Liver (tissue), 9 donors: ENCODE results near the gene BIN1. TPM values are rescaled to one million over a fixed set of nuclear protein-coding genes. Genes with fewer than 3 reads are reported as not detected.
A peak's percentile ranks its signal among the peaks of the same experiment; 100 is the strongest.

Experiments used
- DNase-seq: peaks from one replicate; pipeline ENCODE4 v3.0.0-alpha.2; 2017; ENCODE audit warnings: low spot score
- H3K27ac ChIP-seq, 2 donors: one replicate each; pipeline ENCODE4 v1.7.0; 2013; ENCODE audit warnings: inconsistent platforms in 2 of 2, low read length in 2 of 2, control low read depth in 1 of 2, low read depth in 1 of 2, mild to moderate bottlenecking in 1 of 2
- H3K27me3 ChIP-seq, 4 donors: one replicate each; pipeline versions ENCODE4 v1.6.1 to v1.7.0; 2013; ENCODE audit warnings: low read length in 3 of 4, inconsistent platforms in 1 of 4, mild to moderate bottlenecking in 1 of 4, moderate library complexity in 1 of 4; ENCODE audit not compliant: control insufficient read depth in 4 of 4, insufficient read depth in 4 of 4
- H3K36me3 ChIP-seq, 4 donors: one replicate each; pipeline versions ENCODE4 v1.6.1 to v1.7.0; 2013; ENCODE audit warnings: low read length in 3 of 4, mild to moderate bottlenecking in 3 of 4, low read depth in 1 of 4, moderate library complexity in 1 of 4; ENCODE audit not compliant: control insufficient read depth in 4 of 4, insufficient read depth in 3 of 4
- H3K4me1 ChIP-seq, 4 donors: one replicate each; pipeline versions ENCODE4 v1.6.1 to v1.7.0; 2013; ENCODE audit warnings: low read length in 3 of 4, mild to moderate bottlenecking in 3 of 4, moderate library complexity in 1 of 4; ENCODE audit not compliant: control insufficient read depth in 4 of 4, insufficient read depth in 4 of 4
- H3K4me3 ChIP-seq, 3 donors: one replicate each; pipeline versions ENCODE4 v1.6.1 to v1.7.0; 2013; ENCODE audit warnings: low read length in 3 of 3, control low read depth in 1 of 3, low read depth in 1 of 3, mild to moderate bottlenecking in 1 of 3
- H3K9ac ChIP-seq, 2 donors: one replicate each; pipeline ENCODE4 v1.7.0; 2013; ENCODE audit warnings: low read length in 2 of 2, mild to moderate bottlenecking in 2 of 2, moderate library complexity in 2 of 2, control low read depth in 1 of 2, low read depth in 1 of 2
- H3K9me3 ChIP-seq, 4 donors: one replicate each; pipeline versions ENCODE4 v1.6.1 to v1.7.0; 2013; ENCODE audit warnings: low read length in 3 of 4; ENCODE audit not compliant: control insufficient read depth in 4 of 4
- CTCF ChIP-seq: fragments of 150-350 bp; IDR thresholded peaks from 2 replicates; pipeline ENCODE4 v1.5.1; 2017; ENCODE audit warnings: improper control_type of control experiment, low read depth, low read length; ENCODE audit not compliant: missing input control
- EGR1 ChIP-seq, 2 donors: IDR thresholded peaks; 2 replicates each; pipeline ENCODE4 v1.6.1; 2016 to 2018; ENCODE audit warnings: antibody characterized with exemption in 2 of 2, low read depth in 2 of 2
- FOXA1 ChIP-seq: IDR thresholded peaks from 2 replicates; pipeline ENCODE4 v1.6.1; 2016; ENCODE audit warnings: antibody characterized with exemption
- GABPA ChIP-seq, 2 donors: IDR thresholded peaks in 1 of 2; conservative IDR thresholded peaks in 1 of 2; 2 replicates each; pipeline ENCODE4 v1.6.1; 2016; ENCODE audit warnings: antibody characterized with exemption in 2 of 2, mild to moderate bottlenecking in 1 of 2, moderate library complexity in 1 of 2
- HNF4A ChIP-seq, 2 donors: conservative IDR thresholded peaks; 2 replicates each; pipeline ENCODE4 v1.6.1; 2016; ENCODE audit warnings: antibody characterized with exemption in 2 of 2, mild to moderate bottlenecking in 2 of 2
- HNF4G ChIP-seq: IDR thresholded peaks from 2 replicates; pipeline ENCODE4 v1.6.1; 2016; ENCODE audit warnings: antibody characterized with exemption
- JUND ChIP-seq, 2 donors: IDR thresholded peaks; 2 replicates each; pipeline ENCODE4 v1.6.1; 2016; ENCODE audit warnings: antibody characterized with exemption in 2 of 2
- NR2F2 ChIP-seq: IDR thresholded peaks from 2 replicates; pipeline ENCODE4 v1.6.1; 2016; ENCODE audit warnings: antibody characterized with exemption
- RAD21 ChIP-seq, 2 donors: IDR thresholded peaks; 2 replicates each; pipeline ENCODE4 v1.6.1; 2016; ENCODE audit warnings: antibody characterized with exemption in 2 of 2, mild to moderate bottlenecking in 2 of 2
- REST ChIP-seq: IDR thresholded peaks from 2 replicates; pipeline ENCODE4 v1.6.1; 2016; ENCODE audit warnings: antibody characterized with exemption, mild to moderate bottlenecking
- SP1 ChIP-seq: IDR thresholded peaks from 2 replicates; pipeline ENCODE4 v1.6.1; 2018; ENCODE audit warnings: antibody characterized with exemption, mild to moderate bottlenecking
- TAF1 ChIP-seq: conservative IDR thresholded peaks from 2 replicates; pipeline ENCODE4 v1.6.1; 2016; ENCODE audit warnings: antibody characterized with exemption, mild to moderate bottlenecking
- YY1 ChIP-seq: IDR thresholded peaks from 2 replicates; pipeline ENCODE4 v1.6.1; 2016; ENCODE audit warnings: antibody characterized with exemption, mild to moderate bottlenecking
- WGBS: extraction: QIAGEN DNeasy Blood & Tissue Kit; methylation state at CpG from one replicate; pipeline ENCODE4 v1.1.7; 2013; 5-methylcytosine and 5-hydroxymethylcytosine counted together
- polyA plus RNA-seq, 2 donors: library from polyadenylated mRNA; stranded (reverse) in 1 of 2; unstranded in 1 of 2; fragments of 200-250 nt in 1 of 2; fragments of >200 nt in 1 of 2; fragmentation: Nextera tagmentation in 1 of 2; extraction: Ambion mirVana in 1 of 2; gene quantifications; one replicate each; pipeline versions ENCODE4 v1.2.1 to v1.2.3, GENCODE V29; 2013 to 2015
- total RNA-seq, 2 donors: library from RNA; depleted of rRNA; stranded (reverse); fragments of >200 nt; gene quantifications; one replicate each; pipeline ENCODE4 v1.2.3, GENCODE V29; 2014
- TF ChIP-seq, protein P1 (sequence below): IDR thresholded peaks from 2 replicates; pipeline ENCODE4 v1.6.1; 2016; ENCODE audit warnings: antibody characterized with exemption
- TF ChIP-seq, protein P2 (sequence below): IDR thresholded peaks from 2 replicates; pipeline ENCODE4 v1.6.1; 2016; ENCODE audit warnings: antibody characterized with exemption
- TF ChIP-seq, protein P3 (sequence below): IDR thresholded peaks from 2 replicates; pipeline ENCODE4 v1.6.1; 2016; ENCODE audit warnings: antibody characterized with exemption
- donor health status: healthy.
- donor health status: healthy.
- donor health status: healthy.
- donor health status: healthy.
- donor health status: healthy.

BIN1 gene
- total and polyA plus RNA-seq, 4 donors: 13.3 to 21.5 (median 15.0) TPM

DNA sequence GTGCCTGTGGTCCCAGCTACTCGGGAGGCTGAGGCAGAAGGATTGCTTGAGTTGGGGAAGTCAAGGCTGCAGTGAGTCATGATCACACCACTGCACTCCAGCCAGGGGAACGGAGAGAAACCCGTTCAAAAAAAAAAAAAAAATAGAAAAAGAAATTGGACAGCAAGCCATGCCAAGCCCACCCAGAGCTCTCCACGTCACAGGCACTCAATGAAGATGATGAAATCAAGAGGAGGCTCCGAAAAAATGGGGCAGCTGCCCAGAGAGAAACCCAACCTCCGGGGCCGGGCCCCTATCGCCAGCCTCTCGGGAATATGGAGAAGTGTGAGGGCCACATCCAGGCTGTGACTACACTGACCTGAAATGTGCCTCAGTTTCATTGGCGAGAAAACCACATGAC is 40.0 kb downstream of the BIN1 start:
- no peak overlapping the region for H3K27ac ChIP-seq

DNA sequence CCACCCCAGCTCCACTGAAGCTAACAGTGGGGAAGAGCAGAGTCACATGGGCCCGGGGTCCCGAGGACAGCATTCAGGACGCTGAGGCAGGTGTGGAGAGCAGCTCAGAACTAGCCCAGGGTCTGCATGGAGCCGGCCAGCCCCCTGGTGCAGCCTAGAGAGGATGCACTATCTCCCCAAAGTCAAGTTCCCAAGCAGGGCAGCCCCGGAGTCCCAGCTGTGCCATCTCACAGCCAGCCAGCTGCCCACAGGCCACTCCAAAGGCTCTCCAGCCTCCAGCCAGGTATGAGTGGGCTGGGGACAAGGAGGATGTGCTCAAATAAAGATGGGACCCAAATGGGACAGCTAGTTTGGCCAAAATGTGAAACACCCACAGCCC is 41.0 kb downstream of the BIN1 start:
- H3K9me3 ChIP-seq: no peaks in the 10 kb centered on the region
- TF ChIP-seq NR2F2: no peak
- TF ChIP-seq YY1: no peak
- TF ChIP-seq SP1: no peak
- no peak for TF ChIP-seq FOXA1
- DNase-seq: no peak
- H3K4me1 ChIP-seq: peaks cover 5 to 19% (median 12%) of the 10 kb centered on the region in 4 donors
- 95% methylated on average over 5 of the region's 5 CpGs for WGBS
- H3K4me3 ChIP-seq: no peak overlapping the region
- no peaks in the 10 kb centered on the region for H3K27me3 ChIP-seq
- H3K36me3 ChIP-seq: peaks cover 0 to 13% (median 3%) of the 10 kb centered on the region in 4 donors
- H3K9ac ChIP-seq: no peak overlapping the region
- no peak overlapping the region for H3K27ac ChIP-seq

More for the DNA sequence above, 40.0 kb downstream of the BIN1 start:
- peaks cover 0 to 13% (median 2%) of the 10 kb centered on the region in 4 donors for H3K36me3 ChIP-seq
- WGBS: 79% methylated on average over 10 of the region's 10 CpGs
- H3K4me3 ChIP-seq: no peak overlapping the region
- H3K9ac ChIP-seq: no peak overlapping the region
- H3K9me3 ChIP-seq: no peaks in the 10 kb centered on the region
- no peak for DNase-seq
- no peak for TF ChIP-seq TAF1
- H3K4me1 ChIP-seq: peaks cover 3 to 10% (median 5%) of the 10 kb centered on the region in 4 donors
- H3K27me3 ChIP-seq: no peaks in the 10 kb centered on the region

DNA sequence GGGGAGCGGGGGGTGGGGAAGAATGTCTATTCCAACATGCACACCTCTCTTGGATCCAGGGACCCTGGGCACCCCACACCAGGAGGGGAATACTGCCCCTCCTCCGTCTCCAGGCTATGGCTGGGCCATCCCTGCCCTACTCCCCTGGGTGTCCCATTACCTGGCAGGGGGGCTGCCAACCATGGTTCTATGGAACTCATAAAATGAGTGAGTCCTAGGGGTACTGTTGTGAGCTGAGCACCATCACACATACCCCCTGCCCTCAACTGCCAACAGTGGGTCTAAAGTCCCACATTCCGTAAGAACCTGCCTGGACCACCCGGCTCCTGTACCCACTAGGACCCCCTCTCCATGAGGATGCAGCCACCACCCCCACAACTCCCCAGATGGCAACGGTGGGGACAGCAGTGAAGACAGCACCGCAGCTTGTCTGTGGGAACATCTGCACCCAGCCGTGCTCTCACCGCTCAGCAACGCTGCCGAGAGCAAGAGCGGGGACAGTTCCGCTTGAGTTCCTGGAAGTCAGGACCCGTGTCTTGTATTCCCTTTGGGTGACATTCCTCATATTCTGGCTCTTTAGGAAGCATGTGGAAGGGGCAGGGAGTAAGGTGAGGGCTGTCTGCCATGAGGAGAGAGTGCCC is 41.5 kb downstream of the BIN1 start:
- no peak overlapping the region for H3K4me3 ChIP-seq
- peak overlapping the region in 1 of 2 donors; percentile 9 for H3K27ac ChIP-seq
- 96% methylated on average over 13 of the region's 13 CpGs for WGBS
- no peak for DNase-seq
- H3K27me3 ChIP-seq: no peaks in the 10 kb centered on the region
- H3K9me3 ChIP-seq: no peaks in the 10 kb centered on the region
- peaks cover 0 to 13% (median 3%) of the 10 kb centered on the region in 4 donors for H3K36me3 ChIP-seq
- TF ChIP-seq REST (no peak), FOXA1 (no peak), CTCF (no peak), EGR1 (IDR thresholded peaks at IDR 0.05; ENCODE audit: low read depth in 2 of 2) (no peak), HNF4G (no peak), RAD21 (IDR thresholded peaks at IDR 0.05) (no peak), JUND (IDR thresholded peaks at IDR 0.05) (no peak), HNF4A (conservative IDR thresholded peaks at IDR 0.05) (no peak), GABPA (IDR thresholded peaks at IDR 0.05 in 1 of 2, conservative IDR thresholded peaks at IDR 0.05 in 1 of 2) (no peak), TAF1 (no peak)
- TF ChIP-seq, protein P1, sequence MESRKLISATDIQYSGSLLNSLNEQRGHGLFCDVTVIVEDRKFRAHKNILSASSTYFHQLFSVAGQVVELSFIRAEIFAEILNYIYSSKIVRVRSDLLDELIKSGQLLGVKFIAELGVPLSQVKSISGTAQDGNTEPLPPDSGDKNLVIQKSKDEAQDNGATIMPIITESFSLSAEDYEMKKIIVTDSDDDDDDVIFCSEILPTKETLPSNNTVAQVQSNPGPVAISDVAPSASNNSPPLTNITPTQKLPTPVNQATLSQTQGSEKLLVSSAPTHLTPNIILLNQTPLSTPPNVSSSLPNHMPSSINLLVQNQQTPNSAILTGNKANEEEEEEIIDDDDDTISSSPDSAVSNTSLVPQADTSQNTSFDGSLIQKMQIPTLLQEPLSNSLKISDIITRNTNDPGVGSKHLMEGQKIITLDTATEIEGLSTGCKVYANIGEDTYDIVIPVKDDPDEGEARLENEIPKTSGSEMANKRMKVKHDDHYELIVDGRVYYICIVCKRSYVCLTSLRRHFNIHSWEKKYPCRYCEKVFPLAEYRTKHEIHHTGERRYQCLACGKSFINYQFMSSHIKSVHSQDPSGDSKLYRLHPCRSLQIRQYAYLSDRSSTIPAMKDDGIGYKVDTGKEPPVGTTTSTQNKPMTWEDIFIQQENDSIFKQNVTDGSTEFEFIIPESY: no peak
- TF ChIP-seq, protein P2, sequence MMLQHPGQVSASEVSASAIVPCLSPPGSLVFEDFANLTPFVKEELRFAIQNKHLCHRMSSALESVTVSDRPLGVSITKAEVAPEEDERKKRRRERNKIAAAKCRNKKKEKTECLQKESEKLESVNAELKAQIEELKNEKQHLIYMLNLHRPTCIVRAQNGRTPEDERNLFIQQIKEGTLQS: no peak
- TF ChIP-seq, protein P3, sequence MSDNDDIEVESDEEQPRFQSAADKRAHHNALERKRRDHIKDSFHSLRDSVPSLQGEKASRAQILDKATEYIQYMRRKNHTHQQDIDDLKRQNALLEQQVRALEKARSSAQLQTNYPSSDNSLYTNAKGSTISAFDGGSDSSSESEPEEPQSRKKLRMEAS: no peak
- peaks cover 5 to 23% (median 15%) of the 10 kb centered on the region in 4 donors for H3K4me1 ChIP-seq
- no peak overlapping the region for H3K9ac ChIP-seq
